Myocyte (in vitro differentiated cells): ENCODE measurements around the gene NPL. TPM values are rescaled to one million over a fixed set of nuclear protein-coding genes. Genes with fewer than 3 reads are reported as not detected.
A peak's percentile ranks its signal among the peaks of the same experiment; 100 is the strongest.

Source experiments
- DNase-seq: peaks from one replicate; pipeline ENCODE4 v3.0.0-alpha.2; 2012; ENCODE audit warnings: low read depth
- polyA plus RNA-seq: library from polyadenylated mRNA; unstranded; fragments of >200 nt; gene quantifications from one replicate; pipeline ENCODE4 v1.2.1, GENCODE V29; 2012; ENCODE audit warnings: missing spikeins
- total RNA-seq: library from RNA; depleted of rRNA; stranded (reverse); fragments of >200 nt; gene quantifications from 2 replicates; pipeline ENCODE4 v1.2.3, GENCODE V29; 2014

NPL gene
- 2.2 and 3.6 TPM in 2 replicates for total RNA-seq
- 1.3 TPM for polyA plus RNA-seq

- peak; percentile 84 for DNase-seq
These were observed at the start of gene NPL for GRCh38 chr1:182789138-182790076. Gene NPL, plus strand, starts transcription at chr1:182789773. Its CDS starts 4,599 bp downstream, at chr1:182794372.

DNA sequence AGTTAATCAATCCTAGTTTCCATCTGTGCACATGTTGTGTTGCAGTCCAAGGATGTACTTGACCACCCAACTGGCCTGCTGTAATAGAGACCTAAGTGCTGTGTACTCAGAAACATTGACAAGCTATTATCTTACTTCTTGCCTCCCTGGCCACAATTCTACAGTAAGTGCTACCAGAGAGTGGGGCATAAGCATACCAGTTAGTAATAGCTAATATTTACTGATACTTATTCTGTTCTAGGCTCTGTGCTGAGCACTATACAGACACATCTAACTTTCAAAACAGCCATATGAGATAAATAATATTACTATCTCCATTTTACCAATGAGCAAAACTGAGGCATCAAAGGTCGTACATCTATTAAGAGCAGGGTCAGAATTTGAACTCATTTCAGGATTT, 49.5 kb upstream of the NPL start:
- DNase-seq = no peak

DNA sequence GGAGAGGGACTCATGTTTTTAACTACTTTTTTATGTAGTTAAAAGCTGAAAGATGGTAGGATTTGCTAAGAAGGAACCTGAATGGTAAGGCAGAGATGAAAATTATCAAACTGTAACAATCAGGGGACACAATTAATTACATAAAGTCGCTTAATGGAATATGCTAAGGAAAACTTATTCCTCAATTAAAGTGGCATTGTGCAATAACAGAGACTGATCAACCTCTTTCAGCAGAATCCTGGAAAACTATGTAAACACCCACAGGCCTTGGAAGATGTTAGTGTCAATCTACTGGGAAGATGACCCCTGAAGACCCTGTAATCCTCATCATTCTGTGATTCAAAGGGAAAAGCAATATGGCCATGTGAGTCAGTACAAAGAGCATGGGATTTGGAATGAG, 46.8 kb upstream of the NPL start:
- no peak for DNase-seq

- peak; percentile 89 for DNase-seq
These were observed 37.2 kb upstream of the NPL start for GRCh38 chr1:182752077-182752988.

DNA sequence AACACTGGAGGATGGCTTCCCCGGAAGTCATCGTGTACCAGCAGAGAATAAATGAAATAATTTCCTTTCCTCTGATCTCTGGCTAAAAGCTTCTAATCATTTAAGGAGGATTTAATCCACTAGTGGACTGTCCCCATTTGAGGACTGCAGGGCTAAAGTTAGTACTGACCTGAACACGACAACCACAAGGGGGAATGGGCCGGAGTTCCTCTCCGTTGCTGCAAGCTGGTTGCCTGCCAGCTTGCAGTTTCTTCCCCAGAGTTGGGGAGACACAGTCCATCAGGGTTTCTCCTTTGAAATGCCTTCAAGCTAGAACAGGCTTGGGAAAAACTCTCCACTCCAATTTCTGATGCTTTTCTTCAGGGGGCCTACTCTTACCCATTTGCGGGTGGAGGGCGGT, 35.5 kb upstream of the NPL start:
- peak; percentile 18 for DNase-seq

DNA sequence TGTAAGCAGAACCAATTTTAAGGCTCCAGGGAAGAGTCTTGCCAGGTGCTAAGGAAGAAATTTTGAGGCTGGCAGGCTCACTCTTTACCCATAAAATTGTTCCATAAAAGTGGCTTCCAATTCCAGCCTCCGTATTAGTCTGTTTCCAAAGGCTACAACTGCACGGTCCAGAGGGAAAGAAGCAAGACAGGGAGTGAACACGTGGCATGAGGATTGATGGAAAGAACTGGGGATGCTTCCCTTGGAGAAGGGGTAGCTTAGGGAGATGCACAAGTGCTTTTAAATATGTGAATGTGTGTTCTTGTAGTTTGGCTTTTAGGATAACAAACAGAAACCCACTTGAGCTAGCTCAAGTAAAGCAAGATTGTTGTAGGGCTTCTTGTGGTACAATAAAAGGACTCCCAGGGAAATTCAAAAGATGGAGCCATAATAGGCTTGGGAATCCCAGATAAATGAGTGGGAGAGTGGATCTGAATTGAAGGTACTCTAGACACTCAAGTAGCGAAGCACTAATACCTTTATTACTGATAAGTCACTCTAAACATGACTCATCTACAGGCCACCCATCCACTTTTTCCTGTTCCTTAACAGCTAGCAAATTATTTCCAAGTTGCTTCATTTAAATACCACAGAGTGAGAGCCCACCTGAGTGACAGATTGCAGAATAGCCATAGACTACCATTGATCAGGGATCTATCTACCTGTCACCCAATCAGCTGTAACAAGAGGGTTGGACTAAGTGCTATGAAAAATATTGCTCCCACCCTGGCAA, 34.8 kb upstream of the NPL start:
- no peak for DNase-seq

DNA sequence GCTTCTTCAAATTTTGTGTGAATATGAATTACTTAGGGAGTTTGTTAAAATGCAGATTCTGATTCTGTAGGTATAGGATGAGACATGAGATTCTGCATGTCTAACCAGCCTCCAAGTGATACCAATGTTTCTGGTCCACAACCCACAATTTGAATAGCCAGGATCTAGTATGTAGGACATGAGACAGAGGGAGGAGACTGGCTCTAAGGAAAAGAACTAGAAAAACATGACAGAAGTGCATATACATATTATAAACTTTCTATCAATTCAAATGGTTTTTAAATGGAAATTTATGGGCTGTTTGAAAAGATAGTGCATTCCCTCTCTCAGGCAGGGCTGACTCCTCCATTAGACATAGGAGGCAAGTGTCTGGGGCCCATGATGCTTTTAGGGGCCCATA, 33.9 kb upstream of the NPL start:
- no peak for DNase-seq

- DNase-seq = no peak
These were observed 33.1 kb upstream of the NPL start for GRCh38 chr1:182756423-182756822.

DNA sequence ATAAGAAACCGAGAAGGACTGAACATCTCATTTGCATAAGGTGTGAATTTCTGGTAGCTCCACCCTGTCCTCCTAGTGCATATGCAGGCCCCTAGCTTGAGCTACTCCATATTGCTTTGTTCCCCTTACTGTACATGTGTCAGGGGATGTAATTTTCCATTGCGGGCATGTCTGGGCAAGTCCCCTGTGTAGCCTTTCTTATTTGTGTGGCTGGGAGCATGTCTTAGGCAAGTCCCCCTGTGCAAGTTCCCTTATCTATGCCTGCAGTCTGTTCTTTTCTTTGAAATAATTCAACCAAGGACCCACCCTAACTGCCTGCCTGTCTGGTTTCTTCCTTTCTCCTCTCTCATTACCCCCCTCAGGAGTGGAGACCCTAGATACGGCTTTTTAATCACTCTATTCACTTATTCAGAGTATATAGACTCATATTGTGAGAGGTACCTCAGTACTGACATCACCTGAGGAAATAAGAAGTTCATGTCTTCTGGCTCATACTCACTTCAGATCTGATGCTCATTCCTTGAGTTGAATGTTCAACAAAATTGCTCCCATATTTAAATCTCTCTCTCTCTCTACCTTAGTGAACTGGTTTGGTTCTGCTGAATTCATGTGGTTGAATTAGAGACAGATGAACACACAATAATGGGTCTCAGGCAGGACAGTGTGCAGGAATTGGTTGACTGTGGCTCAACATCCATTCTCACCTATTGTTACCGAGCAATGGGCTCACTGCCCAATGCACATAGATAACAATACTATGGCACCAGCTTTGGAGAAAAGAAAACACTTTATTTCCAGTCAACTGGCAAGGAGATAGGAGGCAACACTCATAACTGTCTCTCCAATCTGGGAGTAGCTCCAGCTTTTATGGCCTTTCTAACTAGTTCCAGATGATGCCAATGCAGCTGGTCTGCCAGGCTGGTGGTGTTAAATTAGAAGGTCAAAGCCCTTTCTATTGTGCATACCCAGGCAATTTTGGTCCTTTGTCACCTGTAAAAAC, 27.9 kb upstream of the NPL start:
- peak; percentile 35 for DNase-seq

DNA sequence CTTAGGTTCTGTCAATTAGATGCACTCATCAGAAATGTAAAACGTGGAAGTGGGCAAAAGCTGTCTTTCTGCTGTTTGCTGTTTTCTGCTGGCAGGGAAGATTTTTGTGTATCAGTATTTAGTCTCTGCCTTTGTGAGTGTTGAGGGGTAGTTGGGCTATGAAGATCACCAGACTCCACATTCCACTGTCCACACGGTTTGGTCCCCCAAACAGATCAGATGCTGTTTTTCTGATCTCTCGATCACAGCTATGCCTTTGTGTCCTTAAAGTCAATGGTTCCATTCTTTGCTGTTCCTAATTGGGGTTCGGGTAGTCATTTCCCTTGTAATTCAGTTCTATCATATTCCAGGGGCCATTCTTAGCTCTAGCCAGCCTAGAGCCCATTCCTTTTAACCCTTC, 27.0 kb upstream of the NPL start:
- DNase-seq = no peak

DNA sequence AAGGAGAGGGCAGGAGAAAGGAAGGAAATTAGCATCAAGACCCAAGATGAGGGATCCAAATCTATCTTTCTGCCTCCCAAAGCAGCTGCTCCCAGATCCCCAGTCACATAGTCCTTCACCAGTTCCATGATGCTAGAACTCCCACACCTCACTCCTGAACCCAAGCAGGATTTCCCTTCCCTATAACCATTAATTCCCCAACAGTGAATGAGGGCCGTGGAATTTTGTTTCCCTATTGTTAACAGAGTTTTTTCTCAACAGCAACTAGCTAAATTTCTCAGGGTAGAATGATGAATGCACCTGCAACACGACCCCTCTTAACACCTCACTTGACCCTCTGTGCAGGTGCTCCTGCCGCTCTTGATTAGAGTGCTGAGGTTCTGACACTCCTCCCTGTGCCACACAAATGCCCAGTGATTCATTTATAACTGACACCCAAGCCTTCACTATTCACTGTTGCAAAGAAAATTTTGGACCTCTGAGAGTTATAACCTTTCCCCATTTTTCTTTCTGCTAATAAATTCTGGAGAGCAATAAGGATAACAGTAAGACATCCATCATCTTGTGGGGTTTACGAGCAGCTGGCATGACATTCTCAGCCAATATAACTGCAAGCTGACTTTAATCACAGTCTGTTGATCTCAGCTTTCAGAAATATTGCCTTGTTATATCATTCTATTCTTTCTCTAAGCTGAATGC, 25.4 kb upstream of the NPL start:
- DNase-seq = peak; percentile 30

DNA sequence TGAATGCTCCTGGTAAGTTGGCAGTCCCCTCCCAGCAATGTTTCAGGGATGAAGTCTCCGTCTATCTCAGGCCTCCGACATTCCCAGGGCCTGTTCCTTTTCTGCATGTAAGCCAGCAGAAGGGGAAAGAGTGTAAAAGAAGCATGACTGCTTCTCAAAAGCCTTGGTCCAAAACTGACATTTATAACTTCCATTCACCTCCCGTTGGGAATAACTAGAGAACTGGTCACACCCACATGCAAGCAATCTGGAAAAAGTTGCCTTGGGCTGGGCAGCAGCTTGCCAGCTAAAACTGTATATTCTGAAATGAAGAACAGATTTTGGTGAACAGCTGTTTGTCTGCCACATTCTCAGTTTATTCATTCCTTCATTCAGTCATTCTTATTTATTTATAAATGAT, 24.2 kb upstream of the NPL start:
- DNase-seq = peak; percentile 22

DNA sequence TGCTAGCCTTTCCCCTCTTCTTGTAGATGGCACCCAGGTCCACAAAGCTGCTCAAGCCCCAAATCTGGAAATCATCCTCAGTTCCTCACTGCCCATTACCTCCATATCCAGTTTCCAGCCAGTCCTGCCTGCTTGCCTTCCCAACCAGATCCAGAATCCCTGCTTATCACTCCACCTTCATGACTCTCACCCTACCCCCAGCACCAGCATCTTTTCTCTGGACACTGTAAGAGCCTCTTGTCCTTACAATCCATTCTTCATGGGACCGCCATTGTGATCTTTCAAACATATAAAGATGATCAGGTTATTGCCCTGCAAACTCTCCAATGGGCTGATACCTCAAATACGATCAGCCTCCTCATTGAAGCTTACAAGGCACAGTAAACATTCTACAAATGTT, 23.5 kb upstream of the NPL start:
- no peak for DNase-seq

GRCh38 chr1:182766881-182767645, 22.5 kb upstream of the NPL start:
- no peak for DNase-seq

GRCh38 chr1:182768963-182769362, 20.6 kb upstream of the NPL start:
- peak; percentile 27 for DNase-seq

- DNase-seq = no peak
These were observed 19.3 kb upstream of the NPL start for GRCh38 chr1:182770232-182770631.

- no peak for DNase-seq
These were observed 18.2 kb upstream of the NPL start for GRCh38 chr1:182771187-182771984.

DNA sequence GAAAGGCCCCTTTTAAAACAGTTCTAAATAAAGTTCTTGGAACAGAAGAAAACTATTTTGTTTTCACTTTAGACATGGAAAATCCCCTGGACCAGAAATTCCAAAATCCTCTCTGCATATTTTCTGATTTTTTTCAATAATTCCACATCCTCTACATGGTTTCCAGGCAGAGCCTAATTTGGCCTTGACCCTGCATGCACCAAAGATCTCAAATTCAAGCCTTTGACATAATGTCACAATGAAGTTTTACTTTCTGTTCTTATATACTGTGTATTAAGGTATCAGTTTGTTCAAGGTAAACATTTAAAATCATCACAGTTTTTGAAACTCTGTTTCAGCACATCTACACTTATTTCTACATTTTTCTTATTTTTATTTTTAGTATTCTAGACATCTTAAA, 12.2 kb upstream of the NPL start:
- no peak for DNase-seq
